A673 (cell line): ENCODE data around the gene CHFR. TPM values are rescaled to one million over a fixed set of nuclear protein-coding genes. Genes with fewer than 3 reads are reported as not detected.

Source experiments
- BruUV-seq: library from RNA; stranded (reverse); fragments of 400-500 nt; replicated peaks from 2 replicates; lab custom pipeline; 2021; lab: Mats Ljungman, UMichigan
- CTCF ChIA-PET: fragments of 300-600 bp; sonication (Branson Sonifier 250); formaldehyde crosslinking; loops from one replicate; lab custom pipeline; 2022; ENCODE audit warnings: antibody characterized with exemption; lab: Charles Lee
- POLR2A ChIA-PET: fragments of 300-600 bp; sonication (Branson Sonifier 250); formaldehyde crosslinking; loops from one replicate; lab custom pipeline; 2022; ENCODE audit warnings: antibody characterized with exemption; ENCODE audit not compliant: low non-redundant PET; lab: Charles Lee
- DNase-seq: peaks from one replicate; pipeline ENCODE4 v3.0.0-alpha.2; 2015; ENCODE audit warnings: low spot score
- H3K27ac ChIP-seq: fragments of 200-600 bp; sonication (generic); 2 replicates; pipeline ENCODE4 v1.5.1; 2016; ENCODE audit warnings: mixed run types, low read depth, mild to moderate bottlenecking, mixed read lengths, antibody characterized with exemption, low read length; ENCODE audit not compliant: poor library complexity, severe bottlenecking
- H3K27me3 ChIP-seq: fragments of 200-600 bp; sonication (generic); replicated peaks from 2 replicates; pipeline ENCODE4 v1.6.1; 2017; ENCODE audit warnings: mixed run types, low read depth, mild to moderate bottlenecking, mixed read lengths, antibody characterized with exemption, low read length; ENCODE audit not compliant: insufficient read depth, poor library complexity
- H3K36me3 ChIP-seq: fragments of 200-600 bp; sonication (generic); 2 replicates; pipeline ENCODE4 v1.6.1; 2016; ENCODE audit warnings: mixed run types, mild to moderate bottlenecking, mixed read lengths, antibody characterized with exemption, low read length; ENCODE audit not compliant: insufficient read depth, poor library complexity, severe bottlenecking
- H3K4me1 ChIP-seq: fragments of 200-600 bp; sonication (generic); 2 replicates; pipeline ENCODE4 v1.6.1; 2017; ENCODE audit warnings: mixed run types, mild to moderate bottlenecking, mixed read lengths, antibody characterized with exemption, low read length; ENCODE audit not compliant: insufficient read depth, poor library complexity, severe bottlenecking
- H3K4me3 ChIP-seq: fragments of 200-600 bp; sonication (generic); 2 replicates; pipeline ENCODE4 v1.5.1; 2016; ENCODE audit warnings: low read depth, mixed run types, mild to moderate bottlenecking, mixed read lengths, low read length; ENCODE audit not compliant: poor library complexity, severe bottlenecking
- H3K9me3 ChIP-seq: fragments of 200-600 bp; sonication (generic); 2 replicates; pipeline ENCODE4 v1.6.1; 2016; ENCODE audit warnings: mixed run types, low read depth, mild to moderate bottlenecking, mixed read lengths, antibody characterized with exemption, low read length; ENCODE audit not compliant: poor library complexity, severe bottlenecking
- CTCF ChIP-seq: fragments of 300-800, 200-600 bp; sonication (generic); conservative IDR thresholded peaks from 2 replicates; pipeline ENCODE4 v1.5.1; 2017; ENCODE audit warnings: low read depth, mild to moderate bottlenecking, antibody characterized with exemption, low read length, moderate library complexity, mixed read lengths
- EZH2 ChIP-seq: fragments of 200-600 bp; sonication (generic); IDR thresholded peaks from 2 replicates; pipeline ENCODE4 v1.6.1; 2017; ENCODE audit warnings: borderline replicate concordance, low read depth, mild to moderate bottlenecking, mixed read lengths, antibody characterized with exemption, low read length; ENCODE audit not compliant: poor library complexity, severe bottlenecking
- intact Hi-C: fragments of 100-400 bp; cut with micrococcal nuclease; formaldehyde crosslinking; loops from one replicate; pipeline ENCODE4 v1.10.0; 2022; ENCODE audit not compliant: unreplicated experiment
- total RNA-seq: library from RNA; stranded (reverse); gene quantifications from 2 replicates; pipeline ENCODE4 v1.2.3, GENCODE V29; 2021

Gene CHFR
- total RNA-seq, 1 experiment from 2014 or later: 44.9 TPM

GRCh38 chr12:132834181-132834711 is 53.2 kb downstream of the CHFR start:
- intact Hi-C loops: no loop called here
- Histone ChIP-seq H3K9me3 (no peaks in the 10 kb centered on the region), H3K27ac (no peak overlapping the region), H3K4me1 (no peaks in the 10 kb centered on the region), H3K4me3 (no peak overlapping the region), H3K36me3 (no peaks in the 10 kb centered on the region), H3K27me3 (no peaks in the 10 kb centered on the region)
- TF ChIP-seq CTCF (no peak), EZH2 (no peak)
- no TSS peak for BruUV-seq
- CTCF ChIA-PET: no interaction called here
- no peak for DNase-seq
- POLR2A ChIA-PET: no interaction called here

GRCh38 chr12:132833341-132833740 is 54.1 kb downstream of the CHFR start:
- no peak overlapping the region for H3K4me3 ChIP-seq
- intact Hi-C loops: no loop called here
- H3K36me3 ChIP-seq: no peaks in the 10 kb centered on the region
- H3K27ac ChIP-seq: no peak overlapping the region
- H3K9me3 ChIP-seq: no peaks in the 10 kb centered on the region
- ChIA-PET CTCF (no interaction called here), POLR2A (no interaction called here)
- no peak for TF ChIP-seq EZH2
- no peak for TF ChIP-seq CTCF
- DNase-seq: no peak
- H3K4me1 ChIP-seq: no peaks in the 10 kb centered on the region
- no TSS peak for BruUV-seq
- no peaks in the 10 kb centered on the region for H3K27me3 ChIP-seq

GRCh38 chr12:132831771-132832170 is 55.6 kb downstream of the CHFR start:
- Histone ChIP-seq H3K4me3 (no peak overlapping the region), H3K9me3 (no peaks in the 10 kb centered on the region), H3K27ac (no peak overlapping the region), H3K36me3 (peaks cover under 1% of the 10 kb centered on the region), H3K27me3 (no peaks in the 10 kb centered on the region), H3K4me1 (no peaks in the 10 kb centered on the region)
- TF ChIP-seq EZH2: no peak
- no peak for DNase-seq
- BruUV-seq: no TSS peak
- CTCF ChIA-PET: no interaction called here
- POLR2A ChIA-PET: interaction anchor here (0.6 kb wide), 1 partner anchor 213 kb away, joined by 3 read pairs; no protein-coding TSS in a partner anchor
- intact Hi-C loops: no loop called here
